Fibroblast of gingiva (primary cell): ENCODE results near the gene COL1A1.

Experiments used
- DNase-seq: peaks from one replicate; pipeline ENCODE4 v3.0.0-alpha.2; 2011; ENCODE audit warnings: low read depth

COL1A1 gene

DNA sequence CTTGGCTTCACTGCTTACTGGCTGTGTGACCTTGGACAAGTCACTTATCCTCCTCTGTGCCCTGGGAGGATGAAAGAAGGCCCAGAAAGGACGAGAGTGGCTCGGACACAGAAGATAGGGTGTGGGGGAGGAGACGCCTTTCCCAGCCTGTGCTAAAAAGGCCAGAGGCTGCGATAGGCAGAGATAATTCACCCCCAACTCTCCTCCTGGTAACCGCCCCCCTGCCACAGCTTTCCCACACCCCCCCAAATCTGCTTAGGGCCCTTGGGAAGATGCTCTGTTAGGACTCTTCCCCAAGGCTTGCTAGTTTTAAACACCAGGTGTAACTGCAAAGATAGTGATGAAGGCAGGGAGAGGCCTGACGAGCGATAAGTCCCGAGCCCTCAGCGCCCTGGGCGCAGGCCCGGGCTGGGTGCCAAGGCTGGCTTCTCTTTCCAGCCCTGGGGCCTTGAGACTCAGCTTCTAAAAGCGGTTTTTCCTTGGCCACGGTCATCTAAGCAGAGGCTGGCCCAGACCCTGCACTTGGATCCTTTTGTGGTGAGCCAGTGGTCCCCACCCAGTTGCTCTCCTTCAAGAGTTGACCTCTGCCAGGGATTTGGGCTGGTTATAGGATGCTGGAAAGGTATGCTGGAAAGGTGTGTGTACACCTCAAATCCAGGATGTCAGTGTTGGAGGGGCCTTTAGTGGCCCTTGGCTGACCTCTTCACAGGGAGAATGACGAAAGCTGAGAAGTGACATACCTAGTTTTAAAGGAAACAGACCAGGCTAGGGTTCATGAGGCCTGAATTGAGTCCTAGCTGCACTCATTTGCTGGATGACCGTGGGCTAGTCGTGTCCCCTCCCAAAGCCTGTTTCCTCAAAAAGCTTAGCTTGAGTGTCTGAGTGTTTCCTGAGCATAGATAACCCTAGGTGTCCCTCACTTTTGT, 47.5 kb downstream of the COL1A1 start:
- DNase-seq, result peak; percentile 36

DNA sequence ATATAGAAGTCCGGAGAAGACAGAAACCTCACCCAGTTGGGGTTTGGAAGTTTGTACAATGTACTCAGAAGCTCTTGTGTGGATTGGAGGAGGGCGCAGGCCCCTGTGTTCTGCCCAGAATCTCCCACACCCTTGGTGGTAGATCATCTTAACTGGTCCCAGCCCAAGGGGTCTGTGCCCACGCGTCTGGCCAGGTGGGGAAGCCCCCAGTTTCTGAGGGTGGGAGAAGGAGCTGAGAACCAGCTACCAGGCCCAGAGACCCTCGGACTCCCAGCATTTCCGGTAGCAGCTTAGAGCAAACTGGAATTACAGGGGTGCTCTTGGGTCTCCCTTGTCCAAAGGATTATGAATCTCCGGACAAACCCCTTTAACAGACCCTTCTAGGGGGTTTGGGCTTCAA, 48.7 kb downstream of the COL1A1 start:
- DNase-seq, result no peak

DNA sequence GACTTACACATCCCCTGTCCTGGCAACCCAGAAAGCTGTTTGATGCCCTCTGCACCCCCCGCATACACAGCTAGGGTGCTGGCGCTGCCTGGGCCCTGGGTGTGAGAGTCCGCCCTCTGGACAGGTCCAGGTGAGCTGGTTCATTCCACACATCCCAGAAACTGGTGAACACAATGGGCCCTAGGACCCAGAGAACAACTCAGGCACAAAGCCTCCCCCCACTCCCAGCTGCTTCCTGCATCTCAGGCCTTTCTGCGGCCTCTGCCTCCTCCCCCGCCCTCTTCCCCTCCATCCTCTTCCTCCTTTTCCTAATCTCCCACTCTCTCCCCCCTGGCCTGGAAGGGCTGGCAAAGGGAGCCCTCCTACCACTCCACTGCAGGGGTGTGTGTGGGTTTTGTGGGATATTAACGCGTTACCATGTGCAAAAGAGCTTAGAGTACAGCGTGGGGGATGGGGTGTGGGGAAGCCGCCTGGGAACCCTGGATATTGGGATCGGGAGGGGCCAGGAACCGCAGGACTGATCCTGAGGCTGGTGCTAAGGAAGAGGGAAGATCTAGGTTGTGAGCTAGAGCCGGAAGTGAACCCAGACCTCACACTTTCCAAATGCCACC, 49.4 kb downstream of the COL1A1 start:
- DNase-seq, result peak; percentile 81

DNA sequence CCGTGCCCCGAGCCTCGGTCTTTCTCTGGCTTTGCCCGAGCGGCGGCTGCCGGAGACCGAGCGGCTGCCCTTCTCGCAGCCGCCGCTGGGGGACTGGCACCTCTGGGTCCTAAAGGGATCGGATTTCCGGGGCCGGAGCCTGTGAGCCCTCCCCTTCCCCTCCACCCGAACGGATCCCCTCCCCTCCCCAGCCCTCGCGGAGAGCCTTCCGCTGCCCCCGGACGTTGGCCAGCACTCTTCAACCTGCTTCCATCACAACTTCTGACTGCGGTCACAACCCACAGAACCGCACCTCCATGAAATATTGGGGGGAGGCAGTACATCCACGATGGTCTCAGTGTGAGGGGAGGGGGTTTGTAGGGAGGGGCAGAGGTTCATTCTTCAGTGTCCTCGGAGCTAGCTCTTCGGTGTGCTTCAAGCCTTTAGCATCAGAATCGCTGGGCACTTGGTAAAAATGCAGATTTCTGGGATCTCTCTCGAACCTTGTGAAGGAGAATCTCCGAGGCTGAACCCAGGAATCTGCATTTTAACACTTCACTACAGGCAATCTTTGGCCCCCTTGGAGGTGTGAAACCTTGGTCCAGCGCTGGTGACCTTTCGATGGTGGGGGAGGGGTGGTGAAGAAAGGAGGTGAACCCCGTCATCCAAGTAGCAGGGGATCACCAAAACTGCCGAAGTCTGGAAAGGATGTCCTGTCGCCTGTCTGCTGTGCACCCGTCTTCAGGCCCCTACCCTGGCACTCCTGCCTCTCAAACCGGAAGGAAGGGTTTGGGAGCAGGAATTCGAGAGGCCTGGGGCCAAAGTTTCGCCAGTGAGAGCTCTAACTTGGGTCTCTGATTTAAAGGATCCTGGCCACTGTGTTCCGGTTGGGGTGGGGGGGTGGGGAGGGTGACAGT, 50.1 kb downstream of the COL1A1 start:
- peak; percentile 89 for DNase-seq

DNA sequence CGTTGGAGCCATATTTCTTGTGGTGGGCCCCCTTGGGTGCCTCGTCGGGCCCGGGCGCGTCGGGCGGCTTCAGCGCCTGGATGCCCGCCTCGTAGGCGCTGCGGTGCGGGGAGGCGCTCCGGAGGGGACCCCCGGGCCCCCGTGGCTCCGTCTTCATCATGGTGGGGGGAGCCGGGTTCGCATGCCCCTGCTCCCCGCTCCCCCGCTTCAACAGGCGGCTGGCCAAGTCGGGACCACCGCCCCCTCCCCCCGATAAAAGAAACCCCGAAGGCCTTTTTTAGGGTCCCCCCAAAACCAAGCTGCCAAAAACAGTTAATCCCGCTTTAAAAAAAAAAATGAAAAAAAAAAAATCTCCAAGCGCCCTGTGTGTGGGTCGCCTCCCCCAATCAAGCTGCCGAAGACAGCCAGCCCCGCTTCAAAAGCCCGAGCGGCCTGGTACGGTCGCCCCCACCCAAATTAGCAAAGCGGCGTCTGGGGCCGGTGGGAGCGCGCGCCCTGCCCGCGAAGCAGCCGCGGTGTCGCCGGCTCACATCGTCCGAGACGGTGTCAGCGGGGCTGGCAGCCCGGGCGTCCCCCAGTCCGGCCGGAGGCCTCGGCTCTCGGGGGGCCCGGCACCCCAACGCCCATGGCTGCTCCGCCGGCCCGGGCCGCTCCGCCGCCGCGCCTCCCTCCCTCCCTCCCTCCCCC, 50.9 kb downstream of the COL1A1 start, which contains the start of gene PPP1R9B:
TSS of gene PPP1R9B (minus strand) at position 324 of the 687 bp plus-strand sequence. CDS start at position 160, 164 bp downstream.
- no peak for DNase-seq

DNA sequence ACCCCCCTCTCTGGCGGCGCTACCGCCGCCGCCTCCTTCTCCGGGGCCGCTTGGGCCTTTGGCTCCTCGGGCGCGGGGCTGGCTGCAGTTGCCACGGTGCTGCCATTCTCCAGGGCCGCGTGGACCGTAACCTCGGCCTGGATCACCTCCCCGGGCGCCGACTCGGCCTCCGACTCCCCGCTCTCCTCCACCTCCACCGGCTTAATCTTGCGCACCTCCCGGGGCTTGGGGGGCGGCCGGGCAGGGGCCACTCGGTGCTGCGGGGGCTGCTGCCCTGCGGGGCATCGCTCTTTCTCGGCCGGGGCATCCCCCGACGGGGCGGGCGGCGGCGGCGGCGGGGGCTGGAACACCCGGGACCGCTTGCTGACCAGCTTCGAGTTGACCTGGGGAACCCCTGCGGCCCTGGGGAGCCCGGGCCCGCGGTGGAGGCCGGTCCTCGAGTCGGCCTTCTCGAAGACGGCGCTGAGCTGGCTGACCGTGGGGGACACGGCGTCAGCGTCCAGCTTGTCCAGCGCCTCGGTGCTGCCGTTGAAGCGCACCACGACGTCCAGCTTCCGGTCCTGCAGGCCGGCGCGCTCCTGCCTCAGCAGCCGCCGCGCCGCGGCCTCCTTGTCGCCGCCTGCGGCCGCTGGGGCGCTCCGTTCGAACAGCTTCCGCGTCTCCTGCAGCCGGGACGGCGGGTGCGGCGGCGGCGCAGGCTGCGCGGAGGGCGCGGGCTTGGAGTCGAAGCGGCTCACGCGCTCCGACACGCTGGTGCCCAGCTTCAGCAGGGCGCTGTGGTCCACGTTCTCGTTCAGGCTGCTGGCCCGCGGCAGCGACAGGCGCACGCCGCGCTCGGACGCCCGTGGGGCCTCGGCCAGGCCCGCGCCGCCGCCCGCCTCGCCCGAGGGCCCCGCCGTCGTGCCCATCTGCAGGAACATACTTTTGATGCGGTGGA, 51.7 kb downstream of the COL1A1 start:
- DNase-seq, result peak; percentile 54

DNA sequence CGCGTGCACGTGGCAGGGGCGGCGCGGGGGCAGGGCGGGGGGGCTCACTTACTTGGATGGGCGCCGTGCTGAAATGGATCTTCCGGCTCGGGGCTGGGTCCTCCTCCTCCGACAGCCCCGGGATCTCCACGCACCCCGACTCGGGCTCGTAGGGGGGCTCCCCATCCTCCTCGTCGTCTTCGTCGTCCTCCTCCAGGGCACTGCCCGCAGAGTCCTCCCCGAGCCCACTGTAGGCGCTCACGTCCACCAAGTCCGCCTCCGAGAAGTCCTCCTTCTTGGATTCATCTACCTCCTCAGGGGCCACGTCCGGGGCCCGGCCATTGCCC, 52.4 kb downstream of the COL1A1 start:
- DNase-seq, result peak; percentile 26

DNA sequence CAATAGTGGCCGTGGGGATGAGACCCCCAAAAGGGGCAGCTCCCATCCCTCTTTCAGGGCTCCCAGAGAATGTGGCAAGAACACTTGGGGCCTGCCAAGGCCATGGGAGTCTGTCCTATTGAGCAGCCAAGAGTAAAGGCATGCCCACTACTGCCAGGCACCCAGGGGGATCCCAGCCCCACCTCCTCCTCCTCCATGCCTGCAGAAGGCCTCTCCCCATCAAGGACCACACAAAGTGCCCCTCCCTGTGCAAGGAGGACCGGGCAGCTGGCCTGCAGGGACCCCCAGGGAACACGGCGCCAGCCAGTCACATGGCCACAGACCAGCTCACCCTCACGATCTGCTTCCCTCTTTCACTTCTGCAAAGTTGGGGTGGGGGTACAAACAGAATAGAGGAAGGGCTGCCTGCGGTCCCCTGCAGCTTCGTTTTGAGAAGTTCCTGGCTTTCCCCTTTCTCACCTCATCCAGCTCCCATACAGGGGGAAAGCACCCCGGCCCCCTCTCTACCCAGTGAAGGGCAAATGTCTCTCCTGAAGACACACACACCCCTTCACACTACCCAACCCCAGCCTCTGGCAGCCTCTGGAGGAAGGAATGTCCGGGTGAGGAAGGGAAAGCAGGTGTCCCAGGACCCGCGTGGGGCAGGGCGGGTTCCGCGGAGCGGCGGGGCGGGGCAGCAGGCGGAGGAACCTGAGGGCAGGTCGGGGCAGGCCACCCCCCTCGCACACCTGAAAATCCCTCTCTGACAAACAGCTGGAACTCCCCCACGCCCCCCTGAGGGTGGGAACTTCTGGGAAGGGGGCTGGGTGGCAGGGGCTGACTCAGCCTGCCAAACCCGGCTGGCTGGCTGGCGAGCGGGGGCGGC, 53.0 kb downstream of the COL1A1 start:
- DNase-seq, result peak; percentile 47

DNA sequence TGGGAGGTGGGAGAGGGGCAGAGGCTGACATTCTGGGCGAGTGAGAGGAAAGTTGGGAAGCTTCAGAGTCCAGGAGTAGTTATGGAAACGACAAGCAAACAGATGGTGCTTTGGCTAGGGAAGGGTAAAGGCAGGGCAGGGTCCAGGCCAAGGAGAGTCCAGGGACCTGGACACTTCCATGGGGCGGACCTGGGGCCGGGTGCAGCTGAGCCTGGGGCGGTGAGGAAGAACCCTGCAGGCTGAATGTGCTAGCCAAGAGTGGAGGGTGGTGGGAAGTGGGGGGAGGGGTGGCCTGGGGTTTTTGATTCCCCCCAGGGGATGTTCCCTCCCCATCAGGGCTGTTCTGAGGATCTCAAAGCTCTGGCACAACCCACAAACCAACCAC, 53.6 kb downstream of the COL1A1 start:
- DNase-seq, result peak; percentile 51

DNA sequence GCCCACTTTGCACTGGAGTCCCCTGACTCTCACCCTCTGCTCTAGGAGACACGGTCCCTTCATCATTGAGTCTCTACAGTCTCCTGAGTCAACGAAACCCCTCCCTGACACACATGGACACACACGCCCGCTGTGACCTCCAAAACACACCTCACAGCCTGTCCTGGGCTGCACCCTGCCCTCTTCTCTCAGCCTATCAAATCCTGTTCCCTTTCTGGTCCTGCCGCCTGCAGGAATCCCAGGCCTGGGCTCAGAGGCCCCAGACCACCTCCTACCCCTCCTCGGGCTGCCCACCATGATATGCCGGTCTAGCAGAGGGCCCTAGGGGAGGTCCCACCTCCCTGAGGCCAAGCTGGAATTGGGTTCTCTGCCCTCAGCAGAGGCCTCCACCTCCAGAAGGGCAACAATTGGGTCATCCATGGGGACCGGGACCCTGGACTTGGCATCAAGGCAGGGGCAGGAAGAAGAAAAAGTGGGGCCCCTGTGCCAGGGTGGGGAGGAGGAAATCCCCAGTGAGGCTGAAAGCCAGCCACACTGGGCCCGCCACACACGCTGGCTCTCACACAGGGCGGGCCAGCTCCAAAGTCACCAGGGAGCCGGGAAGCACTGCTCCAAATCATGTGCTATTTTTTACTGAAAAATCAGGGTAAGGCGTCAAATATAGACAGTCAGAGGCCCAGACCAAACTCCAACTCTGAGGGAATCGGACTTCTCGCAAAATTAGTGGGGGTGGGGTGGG, 54.3 kb downstream of the COL1A1 start:
- no peak for DNase-seq

DNA sequence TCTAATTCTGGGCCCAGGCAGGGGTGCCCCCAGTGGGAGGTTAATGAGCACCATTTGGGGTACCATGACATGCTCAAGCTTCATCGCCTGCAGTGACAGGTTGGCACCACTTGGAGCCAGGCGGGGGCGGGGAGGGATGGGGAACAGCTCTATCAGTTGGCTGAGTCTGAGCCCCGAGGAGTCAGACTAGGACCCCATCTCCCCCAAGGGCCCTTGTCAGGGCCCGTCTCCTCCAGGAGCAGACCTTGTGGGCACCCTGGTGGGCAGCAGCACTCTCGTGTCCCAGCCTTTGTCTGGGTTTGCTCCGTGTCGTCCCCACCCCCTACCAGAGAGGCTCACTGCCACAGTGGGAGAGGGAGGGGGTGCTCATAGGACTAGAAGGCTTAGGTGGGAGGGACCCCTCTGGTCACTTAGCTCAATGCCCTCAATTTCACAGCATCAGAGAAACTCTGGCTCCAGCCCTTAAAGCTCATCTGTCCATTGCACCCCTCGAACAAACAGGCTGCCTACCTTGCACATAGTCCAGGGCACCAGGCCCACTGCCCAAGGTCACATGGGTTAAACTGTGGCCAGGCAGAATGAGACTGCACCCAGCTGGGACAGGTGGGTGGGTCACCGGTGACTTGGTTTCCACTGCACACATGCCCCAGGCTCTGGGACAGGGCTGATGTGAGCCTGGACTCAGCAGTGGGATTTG, 55.1 kb downstream of the COL1A1 start:
- no peak for DNase-seq

DNA sequence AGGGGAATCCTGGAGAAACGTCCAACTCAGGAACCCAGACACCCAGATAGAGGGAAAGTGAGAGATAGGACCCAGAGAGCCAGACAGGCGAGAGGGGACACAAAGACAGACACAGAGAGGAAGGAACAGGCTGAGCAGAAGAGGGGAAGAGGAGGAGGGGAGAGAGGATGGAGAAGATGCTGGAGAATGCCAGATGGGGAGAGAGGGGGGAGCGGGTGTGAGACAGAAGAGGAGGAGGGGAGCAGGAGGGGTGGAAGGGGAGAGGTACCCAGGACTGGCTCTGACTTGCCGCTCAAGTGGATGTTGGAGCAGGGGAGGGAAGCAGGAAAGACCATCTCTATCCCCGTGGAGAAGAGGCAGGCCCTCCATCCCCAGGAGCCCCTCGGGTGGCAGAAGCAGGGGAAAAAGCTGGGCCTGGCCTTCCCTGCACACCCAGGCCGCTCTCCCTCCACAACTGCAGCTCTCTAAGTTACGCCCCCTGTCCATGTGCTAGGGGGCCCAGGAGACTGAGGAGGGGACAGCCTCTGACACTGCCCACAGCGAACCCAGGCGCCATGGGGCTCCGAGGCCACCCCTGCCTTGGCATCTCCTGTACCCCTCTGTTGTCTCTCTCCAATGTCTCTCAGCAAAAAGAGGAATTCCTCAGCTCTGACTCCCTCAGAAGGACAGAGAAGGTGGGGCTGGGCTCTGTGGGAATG, 55.8 kb downstream of the COL1A1 start:
- no peak for DNase-seq

DNA sequence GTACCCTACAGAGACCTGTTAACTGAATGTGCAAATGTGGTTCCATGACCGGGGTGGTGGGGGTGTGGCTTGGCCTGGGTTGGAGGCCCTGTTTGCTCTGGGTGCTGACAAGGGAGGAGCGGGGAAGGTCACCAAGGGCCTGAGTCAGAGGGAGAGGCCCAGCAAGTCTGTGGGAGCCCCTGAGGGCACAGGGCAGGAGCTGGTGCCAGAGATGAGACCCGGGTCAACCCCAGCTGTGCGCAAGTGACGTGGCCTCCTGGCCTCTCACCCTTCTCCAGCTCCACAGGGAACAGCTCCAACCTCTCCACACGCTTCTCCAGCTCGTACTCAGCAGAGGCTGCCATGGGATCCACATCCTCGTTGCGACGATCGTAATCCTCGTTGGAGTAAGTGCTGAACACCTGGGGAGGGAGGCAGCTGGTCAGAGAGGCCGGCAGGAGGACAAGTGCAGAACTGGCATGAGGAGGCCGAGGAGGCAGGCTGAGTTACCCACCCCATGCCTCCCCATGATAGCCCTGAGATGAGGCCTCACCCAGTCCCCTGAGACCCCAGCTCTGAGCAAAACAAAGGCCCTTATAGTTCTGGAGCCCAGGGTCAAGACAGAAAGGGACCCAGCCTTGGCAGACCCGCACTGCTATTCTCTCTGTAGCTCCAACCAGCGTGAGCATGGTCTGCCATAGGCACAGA, 56.4 kb downstream of the COL1A1 start:
- DNase-seq, result no peak

DNA sequence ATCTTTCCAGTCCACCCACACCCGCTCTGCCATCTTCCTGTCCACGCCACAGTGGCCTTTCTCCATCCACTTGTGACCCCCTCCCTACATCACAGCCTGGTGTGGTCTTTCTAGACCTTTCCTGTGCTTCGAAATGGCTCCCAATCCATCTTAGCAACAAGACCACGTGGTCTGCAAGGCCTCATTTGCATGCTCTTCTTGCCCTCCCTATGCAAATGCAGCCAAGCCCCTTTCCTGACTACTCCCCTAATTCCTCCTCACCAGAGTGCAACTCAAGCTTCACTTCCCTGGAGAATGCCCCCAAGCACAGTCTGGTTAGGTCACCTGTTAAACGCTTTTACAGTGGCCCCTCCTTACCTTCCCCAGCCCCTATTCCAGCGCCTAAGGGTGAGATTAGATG, 57.1 kb downstream of the COL1A1 start:
- no peak for DNase-seq

DNA sequence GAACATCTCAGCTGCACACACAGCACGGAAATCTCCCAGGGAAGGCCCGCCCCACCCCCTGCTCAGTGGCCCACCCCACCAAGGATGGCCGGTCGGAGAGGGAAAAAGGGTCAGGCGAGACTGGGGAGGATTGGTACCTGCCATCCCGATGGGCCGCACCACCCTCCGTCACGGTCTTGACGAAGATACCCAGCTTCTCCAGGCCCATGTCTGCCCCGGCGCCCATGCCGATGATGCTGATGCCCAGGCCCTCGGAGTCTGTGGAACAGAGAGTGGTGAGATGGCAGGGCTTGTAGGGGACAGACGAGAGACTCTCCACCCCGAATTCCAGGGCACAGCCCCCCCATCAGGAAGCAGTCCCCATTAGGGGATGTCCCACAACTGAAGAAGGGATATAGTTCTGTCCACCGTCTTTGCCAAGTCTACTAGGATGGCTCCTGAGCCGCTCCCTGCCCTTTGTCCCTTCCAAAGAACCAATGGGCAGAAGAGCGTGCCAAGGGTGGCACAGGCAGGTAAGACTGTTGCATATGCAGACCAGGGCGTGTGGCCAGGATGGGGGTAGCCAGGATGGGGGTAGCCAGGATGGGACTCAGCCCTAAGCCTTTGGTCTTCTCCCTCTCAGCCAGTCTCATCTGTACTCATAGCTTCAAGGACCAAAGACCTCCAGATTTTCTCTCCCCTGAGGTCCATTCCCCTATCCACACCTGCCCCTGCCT, 57.8 kb downstream of the COL1A1 start:
- no peak for DNase-seq

DNA sequence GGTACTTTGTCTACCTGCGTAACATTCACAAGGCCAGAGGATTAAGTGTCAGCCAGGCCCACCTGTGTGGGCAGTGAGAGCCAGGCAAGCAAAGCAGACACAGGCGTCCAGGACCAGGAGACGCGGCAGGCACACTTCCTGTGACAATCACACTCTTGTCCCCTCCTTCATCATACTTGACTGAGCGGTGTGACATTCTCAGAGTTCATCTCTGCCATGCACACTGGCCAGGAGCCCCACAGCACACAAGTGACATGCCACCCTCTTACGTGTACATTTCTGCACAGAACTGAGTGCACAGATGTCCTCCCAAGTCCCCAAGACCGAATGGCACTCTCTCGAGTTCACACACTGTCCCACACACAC, 59.7 kb downstream of the COL1A1 start:
- DNase-seq, result no peak
